GM12875 (cell line): ENCODE results near the gene LDLRAD4.
"Not testable (repeated sequence)": the region's sequence is repeated elsewhere in the genome, so short reads cannot be mapped to it uniquely, and the experiment has no call there.

ENCODE experiments used
- H3K4me3 ChIP-seq: one replicate; pipeline ENCODE4 v1.5.1; 2011; ENCODE audit warnings: low read depth, low read length, control low read depth
- TF ChIP-seq, protein P1 (sequence below): IDR thresholded peaks from 2 replicates; pipeline ENCODE4 v1.5.1; 2011; ENCODE audit warnings: low read depth, mild to moderate bottlenecking, control low read depth, inconsistent platforms, low read length, moderate library complexity, borderline replicate concordance; ENCODE audit not compliant: insufficient read depth

LDLRAD4 gene

DNA sequence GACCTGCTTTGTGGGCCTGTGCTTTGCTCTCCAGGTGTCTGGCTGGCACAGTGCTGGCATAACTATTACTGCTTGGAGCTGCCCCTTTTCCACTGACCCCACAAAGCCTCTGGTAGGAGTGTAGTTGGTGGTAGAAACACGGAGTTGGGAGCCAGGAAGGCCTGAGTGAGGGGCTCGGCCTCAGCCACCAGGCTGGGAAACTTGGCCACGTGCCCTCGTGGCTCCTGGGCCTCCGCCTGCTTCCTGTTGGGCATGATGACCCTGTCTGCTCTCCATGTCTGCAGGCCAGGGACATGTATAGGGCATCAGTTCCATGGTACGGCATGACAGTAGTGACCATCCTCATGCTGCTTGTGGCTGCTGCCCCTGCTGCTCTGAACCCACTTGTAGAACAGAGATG lies 266.6 kb downstream of the LDLRAD4 start:
- TF ChIP-seq, protein P1, sequence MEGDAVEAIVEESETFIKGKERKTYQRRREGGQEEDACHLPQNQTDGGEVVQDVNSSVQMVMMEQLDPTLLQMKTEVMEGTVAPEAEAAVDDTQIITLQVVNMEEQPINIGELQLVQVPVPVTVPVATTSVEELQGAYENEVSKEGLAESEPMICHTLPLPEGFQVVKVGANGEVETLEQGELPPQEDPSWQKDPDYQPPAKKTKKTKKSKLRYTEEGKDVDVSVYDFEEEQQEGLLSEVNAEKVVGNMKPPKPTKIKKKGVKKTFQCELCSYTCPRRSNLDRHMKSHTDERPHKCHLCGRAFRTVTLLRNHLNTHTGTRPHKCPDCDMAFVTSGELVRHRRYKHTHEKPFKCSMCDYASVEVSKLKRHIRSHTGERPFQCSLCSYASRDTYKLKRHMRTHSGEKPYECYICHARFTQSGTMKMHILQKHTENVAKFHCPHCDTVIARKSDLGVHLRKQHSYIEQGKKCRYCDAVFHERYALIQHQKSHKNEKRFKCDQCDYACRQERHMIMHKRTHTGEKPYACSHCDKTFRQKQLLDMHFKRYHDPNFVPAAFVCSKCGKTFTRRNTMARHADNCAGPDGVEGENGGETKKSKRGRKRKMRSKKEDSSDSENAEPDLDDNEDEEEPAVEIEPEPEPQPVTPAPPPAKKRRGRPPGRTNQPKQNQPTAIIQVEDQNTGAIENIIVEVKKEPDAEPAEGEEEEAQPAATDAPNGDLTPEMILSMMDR: no peak
- H3K4me3 ChIP-seq: no peak overlapping the region

DNA sequence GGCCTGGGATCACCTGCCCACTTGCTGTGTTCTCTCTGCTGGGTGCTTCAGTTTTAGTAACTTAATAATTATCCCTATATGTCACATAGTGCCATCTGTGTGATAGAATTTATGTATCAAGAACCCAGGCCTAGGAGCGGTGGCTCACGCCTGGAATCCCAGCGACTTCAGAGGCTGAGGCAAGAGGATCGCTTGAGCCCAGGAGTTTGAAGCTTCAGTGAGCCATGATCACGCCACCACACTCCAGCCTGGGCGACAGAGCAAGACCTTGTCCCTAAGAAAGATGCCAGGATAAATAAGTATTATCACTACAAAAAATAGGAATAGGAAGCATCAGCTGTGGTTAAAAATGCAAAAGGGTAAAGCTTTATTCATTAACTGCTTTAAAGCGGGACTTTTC lies 267.0 kb downstream of the LDLRAD4 start:
- TF ChIP-seq, protein P1: no peak
- no peak overlapping the region for H3K4me3 ChIP-seq

DNA sequence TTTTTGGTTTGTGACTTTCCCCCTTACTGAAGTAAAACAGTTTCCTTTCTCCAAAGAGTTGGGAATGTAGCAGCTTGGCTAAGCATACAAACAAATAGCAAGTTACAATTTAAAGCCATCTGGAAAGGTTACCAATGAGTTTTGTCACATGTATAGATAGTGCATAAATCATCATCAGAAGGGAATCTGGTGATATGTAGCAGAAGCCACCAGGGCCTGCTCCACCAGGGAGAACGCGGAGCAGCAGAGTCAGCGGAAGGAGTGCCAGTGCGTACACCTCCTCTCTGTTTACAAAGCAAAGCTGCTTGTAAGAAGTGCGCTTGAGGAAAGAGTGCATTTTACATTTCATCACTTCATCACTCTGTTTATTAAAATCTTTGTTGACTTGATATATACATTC lies 267.7 kb downstream of the LDLRAD4 start:
- H3K4me3 ChIP-seq: no peak overlapping the region
- TF ChIP-seq, protein P1: no peak

DNA sequence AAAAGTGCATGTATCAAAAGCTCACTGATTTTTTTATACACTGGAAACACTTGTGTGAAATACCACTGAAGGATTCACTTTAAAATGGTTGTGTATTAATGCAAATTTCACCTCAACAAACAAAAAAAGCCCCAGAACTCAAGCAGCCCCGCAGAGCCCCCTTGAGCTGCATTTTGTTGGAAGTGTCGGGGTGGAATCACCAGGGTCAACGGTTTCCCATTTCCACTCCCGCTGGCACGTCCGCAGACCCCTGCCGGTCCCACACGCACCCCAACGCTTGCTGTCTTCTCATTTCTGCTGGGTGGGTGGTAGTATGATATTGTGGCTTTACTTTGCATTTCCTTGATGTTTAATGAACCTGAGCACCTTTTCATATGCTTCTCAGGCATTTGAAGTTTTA lies 268.1 kb downstream of the LDLRAD4 start:
- TF ChIP-seq, protein P1: no peak
- H3K4me3 ChIP-seq: no peak overlapping the region

DNA sequence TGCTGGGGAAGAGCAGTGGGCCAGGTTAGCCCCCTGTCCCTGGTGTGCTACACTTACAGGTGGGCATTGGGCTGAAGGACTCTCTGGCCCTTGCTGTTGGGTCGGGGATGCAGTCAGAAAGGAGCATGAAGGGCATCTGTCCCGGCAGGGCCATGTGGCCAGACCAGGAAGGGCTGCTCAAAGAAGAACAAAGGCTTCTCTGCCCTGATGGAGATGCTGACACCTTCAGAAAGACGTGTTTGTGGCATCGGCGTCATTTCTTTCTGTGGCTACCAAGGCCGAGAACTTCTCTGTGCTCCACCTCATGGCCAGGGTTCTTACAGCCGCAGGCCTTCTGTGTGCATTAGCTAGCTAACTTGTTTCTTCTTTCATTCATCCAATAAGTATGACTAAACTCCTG lies 268.7 kb downstream of the LDLRAD4 start:
- H3K4me3 ChIP-seq: no peak overlapping the region
- TF ChIP-seq, protein P1: no peak

DNA sequence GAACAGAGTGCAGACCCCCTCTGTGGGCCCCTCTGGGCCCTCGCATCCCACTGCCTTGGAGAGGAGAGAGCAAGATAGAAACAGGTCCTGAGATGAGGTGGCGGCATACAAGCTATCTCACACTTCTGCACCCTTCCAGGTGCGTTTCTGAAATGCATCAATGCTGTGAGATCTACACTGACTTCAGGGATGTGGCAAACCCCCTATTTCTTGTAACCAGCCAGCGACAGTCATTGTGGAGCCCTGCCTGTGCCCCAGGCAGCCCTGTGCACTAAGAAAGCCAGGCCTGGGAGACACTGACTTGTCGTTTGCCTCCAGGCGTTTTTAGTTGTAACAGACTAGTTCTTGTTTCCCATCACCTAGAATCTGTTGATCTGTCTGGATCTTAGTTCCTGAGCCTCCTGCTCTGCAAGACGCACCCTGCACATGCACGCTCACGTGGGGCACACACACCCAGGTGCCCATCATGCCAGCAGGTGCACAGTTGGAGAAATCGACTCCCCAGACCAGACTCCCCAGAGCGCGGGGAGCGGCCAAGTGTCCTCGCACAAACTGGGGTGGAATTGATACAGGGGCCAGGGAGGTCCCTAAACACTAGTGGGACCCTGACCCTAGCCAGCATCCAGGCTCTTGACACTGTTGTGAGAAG lies 269.8 kb downstream of the LDLRAD4 start:
- H3K4me3 ChIP-seq: no peak overlapping the region
- TF ChIP-seq, protein P1: no peak

DNA sequence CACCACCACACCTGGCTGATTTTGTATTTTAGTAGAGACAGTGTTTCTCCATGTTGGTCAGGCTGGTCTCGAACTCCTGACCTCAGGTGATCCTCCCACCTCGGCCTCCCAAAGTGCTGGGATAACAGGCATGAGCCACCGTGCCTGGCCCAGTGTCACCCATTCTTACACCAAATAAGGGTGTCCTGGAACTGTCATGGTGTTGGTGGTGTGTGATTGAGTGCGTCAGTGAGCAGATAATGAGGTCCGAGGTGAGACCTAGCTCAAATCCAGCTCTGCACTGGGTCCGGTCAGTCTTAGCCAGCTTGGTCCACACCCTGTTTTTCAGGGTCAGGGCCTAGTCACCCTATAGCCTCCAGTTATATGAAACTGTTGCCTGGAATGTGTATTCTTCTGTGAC lies 270.7 kb downstream of the LDLRAD4 start:
- H3K4me3 ChIP-seq: not testable (repeated sequence)

DNA sequence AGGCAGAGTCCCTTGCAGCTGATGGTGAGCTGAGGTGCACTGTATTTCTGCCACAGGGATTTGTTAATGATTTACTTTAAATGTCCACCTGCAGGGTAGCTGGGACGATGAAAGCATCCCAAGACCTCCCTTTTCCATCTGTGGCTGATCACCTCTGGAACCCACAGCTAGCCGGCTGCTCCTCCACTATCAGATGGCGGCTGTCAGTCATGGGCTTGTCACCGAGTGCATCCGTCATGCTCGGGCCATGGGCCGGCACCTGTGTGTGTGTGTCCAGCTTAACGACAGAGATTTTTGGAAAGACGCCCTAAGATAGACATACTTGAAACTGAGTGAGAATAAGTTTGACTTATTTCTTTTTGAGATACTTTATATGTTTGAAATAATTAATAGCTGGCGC lies 272.6 kb downstream of the LDLRAD4 start:
- H3K4me3 ChIP-seq: no peak overlapping the region
- TF ChIP-seq, protein P1: no peak
